Activated naive CD8-positive, alpha-beta T cell treated with anti-CD3 and anti-CD28 coated beads, Interleukin-2, amount 50 U/mL, for 16 hours (primary cell): Measurements from ENCODE around the gene ATG16L2.
A peak's percentile ranks its signal among the peaks of the same experiment; 100 is the strongest.

Experiments
- DNase-seq: peaks from one replicate; pipeline ENCODE4 v3.0.0-alpha.2; 2020; ENCODE audit warnings: low read depth, low spot score

The ATG16L2 gene

GRCh38 chr11:72814286-72815109, at the start of gene ATG16L2:
TSS of gene ATG16L2 (plus strand) at chr11:72814411. CDS start at chr11:72814446, 35 bp downstream.
- DNase-seq: peak; percentile 82

GRCh38 chr11:72764503-72764902, 49.7 kb upstream of the ATG16L2 start:
- DNase-seq: no peak

GRCh38 chr11:72766152-72766902, 47.9 kb upstream of the ATG16L2 start:
- DNase-seq: no peak

- DNase-seq: no peak
Observed at GRCh38 chr11:72767203-72768062, 46.8 kb upstream of the ATG16L2 start.

- no peak for DNase-seq
Observed at GRCh38 chr11:72768581-72768980, 45.6 kb upstream of the ATG16L2 start.

- no peak for DNase-seq
Observed at GRCh38 chr11:72769680-72770079, 44.5 kb upstream of the ATG16L2 start.

- no peak for DNase-seq
Observed at GRCh38 chr11:72770799-72771198, 43.4 kb upstream of the ATG16L2 start.

- DNase-seq: no peak
Observed at GRCh38 chr11:72771507-72771906, 42.7 kb upstream of the ATG16L2 start.

GRCh38 chr11:72772059-72772458, 42.2 kb upstream of the ATG16L2 start:
- no peak for DNase-seq

- DNase-seq: no peak
Observed at GRCh38 chr11:72773291-72773690, 40.9 kb upstream of the ATG16L2 start.

- no peak for DNase-seq
Observed at GRCh38 chr11:72773696-72774095, 40.5 kb upstream of the ATG16L2 start.

GRCh38 chr11:72774499-72774898, 39.7 kb upstream of the ATG16L2 start:
- DNase-seq: no peak

GRCh38 chr11:72775288-72776110, 38.7 kb upstream of the ATG16L2 start:
- no peak for DNase-seq

- DNase-seq: no peak
Observed at GRCh38 chr11:72776117-72776843, 37.9 kb upstream of the ATG16L2 start.

- no peak for DNase-seq
Observed at GRCh38 chr11:72776844-72777754, 37.1 kb upstream of the ATG16L2 start.

- no peak for DNase-seq
Observed at GRCh38 chr11:72777755-72778278, 36.4 kb upstream of the ATG16L2 start.

- DNase-seq: no peak
Observed at GRCh38 chr11:72778535-72779494, 35.4 kb upstream of the ATG16L2 start.
